NCI-H446 treated with DMSO at 0.1 percent for 48 hours (cell line): ENCODE results near the gene CCND1.

Source experiments
- DNase-seq: peaks from one replicate; lab custom pipeline; 2025; lab: John Stamatoyannopoulos, UW

CCND1 gene

GRCh38 chr11:69641681-69642548 lies 959 bp downstream of the CCND1 start:
- DNase-seq: no peak

GRCh38 chr11:69642549-69642912 lies 1.6 kb downstream of the CCND1 start:
- no peak for DNase-seq

GRCh38 chr11:69642913-69643632 lies 2.1 kb downstream of the CCND1 start:
- peak; percentile 19 for DNase-seq

- DNase-seq: no peak
These were observed 2.7 kb downstream of the CCND1 start for GRCh38 chr11:69643646-69644045.

- DNase-seq: no peak
These were observed 3.4 kb downstream of the CCND1 start for GRCh38 chr11:69644071-69644961.

- no peak for DNase-seq
These were observed 4.2 kb downstream of the CCND1 start for GRCh38 chr11:69644962-69645675.

GRCh38 chr11:69645801-69646492 lies 5.0 kb downstream of the CCND1 start:
- no peak for DNase-seq

- DNase-seq: no peak
These were observed 5.8 kb downstream of the CCND1 start for GRCh38 chr11:69646493-69647389.

- no peak for DNase-seq
These were observed 6.4 kb downstream of the CCND1 start for GRCh38 chr11:69647390-69647748.

- DNase-seq: no peak
These were observed 7.0 kb downstream of the CCND1 start for GRCh38 chr11:69647761-69648497.

- DNase-seq: no peak
These were observed 8.0 kb downstream of the CCND1 start for GRCh38 chr11:69648679-69649575.

GRCh38 chr11:69649576-69649900 lies 8.6 kb downstream of the CCND1 start:
- no peak for DNase-seq

- no peak for DNase-seq
These were observed 9.3 kb downstream of the CCND1 start for GRCh38 chr11:69650081-69650831.

- no peak for DNase-seq
These were observed 9.9 kb downstream of the CCND1 start for GRCh38 chr11:69650832-69651344.

GRCh38 chr11:69651834-69652620 lies 11.1 kb downstream of the CCND1 start:
- DNase-seq: no peak

- DNase-seq: no peak
These were observed 12.0 kb downstream of the CCND1 start for GRCh38 chr11:69652999-69653398.
